HEK293 (cell line): ENCODE results near the gene MAST2.
A peak's percentile ranks its signal among the peaks of the same experiment; 100 is the strongest.

ENCODE experiments used
- EGR2 ChIP-seq: fragments of 450-650 bp; formaldehyde crosslinking; IDR thresholded peaks from 2 replicates; pipeline ENCODE4 v1.5.1; 2016; ENCODE audit warnings: low read depth, missing biosample characterization, missing genetic modification characterization
- FEZF1 ChIP-seq: fragments of 450-650 bp; formaldehyde crosslinking; IDR thresholded peaks from 2 replicates; pipeline ENCODE4 v1.5.1; 2016; ENCODE audit warnings: missing biosample characterization, missing genetic modification characterization
- REPIN1 ChIP-seq: fragments of 450-650 bp; formaldehyde crosslinking; IDR thresholded peaks from 2 replicates; pipeline ENCODE4 v1.5.1; 2017; ENCODE audit warnings: missing biosample characterization, missing genetic modification characterization, low read depth
- SCRT2 ChIP-seq: fragments of 450-650 bp; formaldehyde crosslinking; IDR thresholded peaks from 2 replicates; pipeline ENCODE4 v1.5.1; 2016; ENCODE audit warnings: missing biosample characterization, missing genetic modification characterization
- YY1 ChIP-seq: fragments of 450-650 bp; formaldehyde crosslinking; IDR thresholded peaks from 2 replicates; pipeline ENCODE4 v1.5.1; 2018; ENCODE audit warnings: missing biosample characterization, missing genetic modification characterization
- ZBTB17 ChIP-seq: fragments of 450-650 bp; formaldehyde crosslinking; IDR thresholded peaks from 2 replicates; pipeline ENCODE4 v1.5.1; 2016; ENCODE audit warnings: missing biosample characterization, missing genetic modification characterization
- ZBTB48 ChIP-seq: fragments of 450-650 bp; formaldehyde crosslinking; IDR thresholded peaks from 2 replicates; pipeline ENCODE4 v1.5.1; 2016; ENCODE audit warnings: missing biosample characterization, missing genetic modification characterization
- ZBTB8A ChIP-seq: fragments of 450-650 bp; formaldehyde crosslinking; IDR thresholded peaks from 2 replicates; pipeline ENCODE4 v1.5.1; 2016; ENCODE audit warnings: missing biosample characterization, missing genetic modification characterization
- ZFHX2 ChIP-seq: fragments of 450-650 bp; formaldehyde crosslinking; conservative IDR thresholded peaks from 2 replicates; pipeline ENCODE4 v1.5.1; 2016; ENCODE audit warnings: missing biosample characterization, missing genetic modification characterization
- ZFP37 ChIP-seq: fragments of 450-650 bp; formaldehyde crosslinking; IDR thresholded peaks from 2 replicates; pipeline ENCODE4 v1.5.1; 2016; ENCODE audit warnings: missing biosample characterization, missing genetic modification characterization
- ZFP41 ChIP-seq: fragments of 450-650 bp; formaldehyde crosslinking; IDR thresholded peaks from 2 replicates; pipeline ENCODE4 v1.5.1; 2016; ENCODE audit warnings: missing biosample characterization, missing genetic modification characterization, borderline replicate concordance
- ZNF211 ChIP-seq: fragments of 450-650 bp; formaldehyde crosslinking; IDR thresholded peaks from 2 replicates; pipeline ENCODE4 v1.5.1; 2016; ENCODE audit warnings: low read depth, missing biosample characterization, missing genetic modification characterization
- ZNF214 ChIP-seq: fragments of 450-650 bp; formaldehyde crosslinking; IDR thresholded peaks from 2 replicates; pipeline ENCODE4 v1.5.1; 2017; ENCODE audit warnings: missing biosample characterization, mild to moderate bottlenecking, missing genetic modification characterization, borderline replicate concordance
- ZNF302 ChIP-seq: fragments of 450-650 bp; formaldehyde crosslinking; IDR thresholded peaks from 2 replicates; pipeline ENCODE4 v1.5.1; 2016; ENCODE audit warnings: missing biosample characterization, missing genetic modification characterization, low read depth
- ZNF350 ChIP-seq: fragments of 450-650 bp; formaldehyde crosslinking; IDR thresholded peaks from 2 replicates; pipeline ENCODE4 v1.5.0; 2017; ENCODE audit warnings: missing biosample characterization, mild to moderate bottlenecking, missing genetic modification characterization
- ZNF366 ChIP-seq: fragments of 450-650 bp; formaldehyde crosslinking; conservative IDR thresholded peaks from 2 replicates; pipeline ENCODE4 v1.5.1; 2016; ENCODE audit warnings: missing biosample characterization, missing genetic modification characterization
- ZNF394 ChIP-seq: fragments of 450-650 bp; formaldehyde crosslinking; IDR thresholded peaks from 2 replicates; pipeline ENCODE4 v1.5.1; 2016; ENCODE audit warnings: missing biosample characterization, missing genetic modification characterization, mild to moderate bottlenecking, moderate library complexity, borderline replicate concordance
- ZNF423 ChIP-seq: fragments of 450-650 bp; formaldehyde crosslinking; IDR thresholded peaks from 2 replicates; pipeline ENCODE4 v1.5.1; 2016; ENCODE audit warnings: missing biosample characterization, missing genetic modification characterization
- ZNF501 ChIP-seq: fragments of 450-650 bp; formaldehyde crosslinking; IDR thresholded peaks from 2 replicates; pipeline ENCODE4 v1.5.1; 2016; ENCODE audit warnings: missing biosample characterization, missing genetic modification characterization
- ZNF629 ChIP-seq: fragments of 450-650 bp; formaldehyde crosslinking; IDR thresholded peaks from 2 replicates; pipeline ENCODE4 v1.5.1; 2017; ENCODE audit warnings: missing biosample characterization, missing genetic modification characterization
- ZNF654 ChIP-seq: fragments of 450-650 bp; formaldehyde crosslinking; IDR thresholded peaks from 2 replicates; pipeline ENCODE4 v1.5.1; 2016; ENCODE audit warnings: low read depth, missing biosample characterization, missing genetic modification characterization
- ZNF658 ChIP-seq: fragments of 450-650 bp; formaldehyde crosslinking; IDR thresholded peaks from 2 replicates; pipeline ENCODE4; 2016; ENCODE audit warnings: missing biosample characterization, missing genetic modification characterization
- ZNF792 ChIP-seq: fragments of 450-650 bp; formaldehyde crosslinking; IDR thresholded peaks from 2 replicates; pipeline ENCODE4 v1.5.1; 2016; ENCODE audit warnings: missing biosample characterization, missing genetic modification characterization
- ZNF843 ChIP-seq: fragments of 450-650 bp; formaldehyde crosslinking; IDR thresholded peaks from 2 replicates; pipeline ENCODE4 v1.5.1; 2016; ENCODE audit warnings: missing biosample characterization, missing genetic modification characterization
- ZSCAN30 ChIP-seq: fragments of 450-650 bp; IDR thresholded peaks from 2 replicates; pipeline ENCODE4 v1.5.1; 2018; ENCODE audit warnings: missing biosample characterization, mild to moderate bottlenecking, missing genetic modification characterization, moderate library complexity
- TF ChIP-seq, protein P1 (sequence below): fragments of 450-650 bp; formaldehyde crosslinking; IDR thresholded peaks from 2 replicates; pipeline ENCODE4 v1.5.1; 2016; ENCODE audit warnings: missing biosample characterization, missing genetic modification characterization
- TF ChIP-seq, protein P2 (sequence below): IDR thresholded peaks from 2 replicates; pipeline ENCODE4 v1.6.1; 2011; ENCODE audit warnings: mild to moderate bottlenecking, low read depth, low read length, borderline replicate concordance
- TF ChIP-seq, protein P3 (sequence below): fragments of 450-650 bp; formaldehyde crosslinking; IDR thresholded peaks from 2 replicates; pipeline ENCODE4 v1.5.1; 2016; ENCODE audit warnings: missing biosample characterization, missing genetic modification characterization
- TF ChIP-seq, protein P4 (sequence below): fragments of 450-650 bp; formaldehyde crosslinking; IDR thresholded peaks from 2 replicates; pipeline ENCODE4 v1.5.1; 2016; ENCODE audit warnings: missing biosample characterization, missing genetic modification characterization

Gene MAST2

DNA sequence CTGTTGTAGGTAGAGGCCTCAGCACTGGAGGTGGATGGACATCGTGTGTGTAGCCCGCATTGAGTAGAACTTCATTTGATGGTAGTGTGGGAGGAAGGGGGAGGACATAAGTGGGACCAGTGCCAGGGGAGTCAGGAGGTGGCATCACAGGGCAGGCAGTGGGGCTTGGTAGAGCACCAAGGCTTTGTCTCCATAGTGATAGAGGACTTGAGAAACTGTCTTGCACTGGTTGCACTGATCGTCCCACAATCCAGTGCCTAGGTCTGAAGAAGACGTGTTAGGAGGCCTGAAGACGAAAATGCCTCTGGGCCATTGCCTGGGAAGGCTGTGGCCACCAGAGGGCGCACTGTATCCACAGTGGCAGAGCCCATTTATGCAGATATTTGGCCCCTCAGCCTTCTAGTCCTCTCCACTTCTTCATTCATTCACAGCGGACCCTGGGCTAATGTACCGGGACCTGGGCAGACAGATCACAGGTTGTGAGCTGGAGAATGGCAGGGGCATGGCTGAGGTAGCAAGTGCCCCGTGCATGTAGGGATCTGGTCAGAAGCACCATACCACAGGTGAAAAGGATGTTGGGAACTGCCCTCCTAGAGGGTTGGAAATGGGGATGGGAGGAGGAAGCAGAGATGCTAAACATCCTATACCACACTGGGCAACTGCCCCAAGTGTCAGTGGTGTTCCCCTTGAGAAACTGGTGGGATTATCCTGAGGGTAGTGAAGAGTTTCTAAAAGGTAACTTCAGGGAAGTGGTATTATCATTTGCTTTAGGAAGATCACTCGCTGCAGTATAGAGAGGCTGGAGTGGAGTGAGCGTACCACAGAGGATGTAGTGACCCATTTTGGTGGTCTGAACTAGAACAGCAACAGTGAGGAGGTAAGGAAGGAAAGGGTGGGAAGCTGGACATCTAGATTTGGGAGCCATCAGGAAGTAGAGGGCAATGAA, 233.8 kb downstream of the MAST2 start (continued):
- TF ChIP-seq ZNF501 (tag by site-specific recombination): peak; percentile 76; the same call in 1 of the 2 replicates
- TF ChIP-seq, protein P1, sequence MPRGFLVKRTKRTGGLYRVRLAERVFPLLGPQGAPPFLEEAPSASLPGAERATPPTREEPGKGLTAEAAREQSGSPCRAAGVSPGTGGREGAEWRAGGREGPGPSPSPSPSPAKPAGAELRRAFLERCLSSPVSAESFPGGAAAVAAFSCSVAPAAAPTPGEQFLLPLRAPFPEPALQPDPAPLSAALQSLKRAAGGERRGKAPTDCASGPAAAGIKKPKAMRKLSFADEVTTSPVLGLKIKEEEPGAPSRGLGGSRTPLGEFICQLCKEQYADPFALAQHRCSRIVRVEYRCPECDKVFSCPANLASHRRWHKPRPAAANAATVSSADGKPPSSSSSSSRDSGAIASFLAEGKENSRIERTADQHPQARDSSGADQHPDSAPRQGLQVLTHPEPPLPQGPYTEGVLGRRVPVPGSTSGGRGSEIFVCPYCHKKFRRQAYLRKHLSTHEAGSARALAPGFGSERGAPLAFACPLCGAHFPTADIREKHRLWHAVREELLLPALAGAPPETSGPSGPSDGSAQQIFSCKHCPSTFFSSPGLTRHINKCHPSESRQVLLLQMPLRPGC: no peak
- TF ChIP-seq ZNF366: peak; percentile 59
- no peak for TF ChIP-seq ZNF792 (tag by site-specific recombination)
- TF ChIP-seq, protein P2, sequence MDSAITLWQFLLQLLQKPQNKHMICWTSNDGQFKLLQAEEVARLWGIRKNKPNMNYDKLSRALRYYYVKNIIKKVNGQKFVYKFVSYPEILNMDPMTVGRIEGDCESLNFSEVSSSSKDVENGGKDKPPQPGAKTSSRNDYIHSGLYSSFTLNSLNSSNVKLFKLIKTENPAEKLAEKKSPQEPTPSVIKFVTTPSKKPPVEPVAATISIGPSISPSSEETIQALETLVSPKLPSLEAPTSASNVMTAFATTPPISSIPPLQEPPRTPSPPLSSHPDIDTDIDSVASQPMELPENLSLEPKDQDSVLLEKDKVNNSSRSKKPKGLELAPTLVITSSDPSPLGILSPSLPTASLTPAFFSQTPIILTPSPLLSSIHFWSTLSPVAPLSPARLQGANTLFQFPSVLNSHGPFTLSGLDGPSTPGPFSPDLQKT: no peak
- 0 out of 2 replicates have a peak, but pooled peaks have one; percentile 33 for TF ChIP-seq ZBTB8A (tag by site-specific recombination)
- TF ChIP-seq, protein P3, sequence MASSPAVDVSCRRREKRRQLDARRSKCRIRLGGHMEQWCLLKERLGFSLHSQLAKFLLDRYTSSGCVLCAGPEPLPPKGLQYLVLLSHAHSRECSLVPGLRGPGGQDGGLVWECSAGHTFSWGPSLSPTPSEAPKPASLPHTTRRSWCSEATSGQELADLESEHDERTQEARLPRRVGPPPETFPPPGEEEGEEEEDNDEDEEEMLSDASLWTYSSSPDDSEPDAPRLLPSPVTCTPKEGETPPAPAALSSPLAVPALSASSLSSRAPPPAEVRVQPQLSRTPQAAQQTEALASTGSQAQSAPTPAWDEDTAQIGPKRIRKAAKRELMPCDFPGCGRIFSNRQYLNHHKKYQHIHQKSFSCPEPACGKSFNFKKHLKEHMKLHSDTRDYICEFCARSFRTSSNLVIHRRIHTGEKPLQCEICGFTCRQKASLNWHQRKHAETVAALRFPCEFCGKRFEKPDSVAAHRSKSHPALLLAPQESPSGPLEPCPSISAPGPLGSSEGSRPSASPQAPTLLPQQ (tag by site-specific recombination): peak; percentile 19; the same call in 1 of the 2 replicates
- TF ChIP-seq ZNF629 (tag by site-specific recombination): 0 out of 2 replicates have a peak, but pooled peaks have one; percentile 13
- no peak for TF ChIP-seq ZNF302 (tag by site-specific recombination)
- TF ChIP-seq ZNF211 (tag by site-specific recombination): no peak
- TF ChIP-seq SCRT2 (tag by site-specific recombination): no peak
- no peak for TF ChIP-seq ZNF423 (tag by site-specific recombination)
- peak; percentile 76 for TF ChIP-seq ZBTB17 (tag by site-specific recombination)
- no peak for TF ChIP-seq ZNF843 (tag by site-specific recombination)
- no peak for TF ChIP-seq ZNF658
- no peak for TF ChIP-seq ZNF214 (tag by site-specific recombination)
- TF ChIP-seq ZNF350 (tag by site-specific recombination): no peak
- peak; percentile 83 for TF ChIP-seq ZSCAN30 (tag by site-specific recombination)
- TF ChIP-seq FEZF1: no peak
- TF ChIP-seq REPIN1: no peak
- peak; percentile 76 for TF ChIP-seq EGR2 (tag by site-specific recombination)
- no peak for TF ChIP-seq YY1
- TF ChIP-seq, protein P4, sequence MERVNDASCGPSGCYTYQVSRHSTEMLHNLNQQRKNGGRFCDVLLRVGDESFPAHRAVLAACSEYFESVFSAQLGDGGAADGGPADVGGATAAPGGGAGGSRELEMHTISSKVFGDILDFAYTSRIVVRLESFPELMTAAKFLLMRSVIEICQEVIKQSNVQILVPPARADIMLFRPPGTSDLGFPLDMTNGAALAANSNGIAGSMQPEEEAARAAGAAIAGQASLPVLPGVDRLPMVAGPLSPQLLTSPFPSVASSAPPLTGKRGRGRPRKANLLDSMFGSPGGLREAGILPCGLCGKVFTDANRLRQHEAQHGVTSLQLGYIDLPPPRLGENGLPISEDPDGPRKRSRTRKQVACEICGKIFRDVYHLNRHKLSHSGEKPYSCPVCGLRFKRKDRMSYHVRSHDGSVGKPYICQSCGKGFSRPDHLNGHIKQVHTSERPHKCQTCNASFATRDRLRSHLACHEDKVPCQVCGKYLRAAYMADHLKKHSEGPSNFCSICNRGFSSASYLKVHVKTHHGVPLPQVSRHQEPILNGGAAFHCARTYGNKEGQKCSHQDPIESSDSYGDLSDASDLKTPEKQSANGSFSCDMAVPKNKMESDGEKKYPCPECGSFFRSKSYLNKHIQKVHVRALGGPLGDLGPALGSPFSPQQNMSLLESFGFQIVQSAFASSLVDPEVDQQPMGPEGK (tag by site-specific recombination): 0 out of 2 replicates have a peak, but pooled peaks have one; percentile 21
- TF ChIP-seq ZFHX2 (tag by site-specific recombination): peak; percentile 84
- peak; percentile 96 for TF ChIP-seq ZNF654 (tag by site-specific recombination)
- no peak for TF ChIP-seq ZFP41 (tag by site-specific recombination)
- TF ChIP-seq ZNF394: peak; percentile 38; the same call in 1 of the 2 replicates
- TF ChIP-seq ZBTB48 (tag by site-specific recombination): peak; percentile 63
- peak; percentile 92 for TF ChIP-seq ZFP37 (tag by site-specific recombination)
